ENCODE measurements around the gene USP3. TPM values are rescaled to one million over a fixed set of nuclear protein-coding genes. Genes with fewer than 3 reads are reported as not detected.

Gene USP3
- total and polyA plus RNA-seq, 2 donors (not counting 1 experiment from before 2014, with no cell fraction given), result 21.3 to 55.5 TPM

- TF ChIP-seq CTCF (conservative IDR thresholded peaks at IDR 0.05 in 1 of 2, IDR thresholded peaks at IDR 0.05 in 1 of 2; ENCODE audit: low read depth in 1 of 2, low read length in 2 of 2) (no peak), EZH2 (IDR thresholded peaks at IDR 0.05; ENCODE audit: low read length, missing control alignments) (no peak)
- Histone ChIP-seq H3K4me1 (ENCODE audit: control insufficient read depth, extremely low read depth, insufficient read depth, low read length) (peaks cover 16% of the 10 kb centered on the region), H3K27ac (ENCODE audit: insufficient read depth, low read length) (no peak overlapping the region), H4K20me1 (ENCODE audit: control insufficient read depth, extremely low read depth, insufficient read depth, low read length) (no peaks in the 10 kb centered on the region), H3K4me3 (replicated peaks in 1 of 4; ENCODE audit: control extremely low read depth in 1 of 4, insufficient read depth in 1 of 4, low read depth in 3 of 4, low read length in 4 of 4) (no peak overlapping the region), H3K79me2 (ENCODE audit: control insufficient read depth, insufficient read depth, low read length) (no peaks in the 10 kb centered on the region), H3K27me3 (ENCODE audit: control insufficient read depth, insufficient read depth, low read length) (no peaks in the 10 kb centered on the region), H3K9me3 (ENCODE audit: control insufficient read depth, insufficient read depth, low read depth, low read length) (no peaks in the 10 kb centered on the region), H3K9ac (ENCODE audit: insufficient read depth, low read length) (no peak overlapping the region), H2AFZ (ENCODE audit: low read length) (no peak overlapping the region), H3K36me3 (ENCODE audit: control insufficient read depth, insufficient read depth, low read length) (no peaks in the 10 kb centered on the region), H3K4me2 (ENCODE audit: extremely low read depth, insufficient read depth, low read length) (no peak overlapping the region)
- no peak for DNase-seq (ENCODE audit: low read depth in 2 of 2)
Observed at GRCh38 chr15:63469190-63469589, 35.2 kb upstream of the USP3 start.

DNA sequence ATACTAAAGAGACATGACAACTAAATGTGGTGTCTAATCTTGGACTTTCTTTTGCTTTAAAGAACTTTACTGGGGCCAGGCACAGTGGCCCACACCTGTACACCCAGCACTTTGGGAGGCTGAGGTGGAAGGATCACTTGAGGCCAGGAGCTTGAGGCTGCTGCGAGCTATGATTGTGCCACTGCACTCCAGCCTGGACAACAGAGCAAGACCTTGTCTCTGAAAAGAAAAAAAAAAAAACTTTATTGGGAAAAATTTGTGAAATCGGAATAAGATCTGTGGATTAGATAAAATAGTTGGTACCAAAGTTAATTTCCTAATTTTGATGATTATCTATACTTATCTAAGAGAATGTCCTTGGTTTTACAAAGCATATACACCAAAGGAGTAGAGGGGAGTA is 34.4 kb upstream of the USP3 start:
- DNase-seq (ENCODE audit: low read depth in 2 of 2), result no peak
- H3K9me3 ChIP-seq (ENCODE audit: control insufficient read depth, insufficient read depth, low read depth, low read length), result no peaks in the 10 kb centered on the region
- H3K27ac ChIP-seq (ENCODE audit: insufficient read depth, low read length), result no peak overlapping the region
- TF ChIP-seq CTCF (conservative IDR thresholded peaks at IDR 0.05 in 1 of 2, IDR thresholded peaks at IDR 0.05 in 1 of 2; ENCODE audit: low read depth in 1 of 2, low read length in 2 of 2) (no peak), EZH2 (IDR thresholded peaks at IDR 0.05; ENCODE audit: low read length, missing control alignments) (no peak)
- H2AFZ ChIP-seq (ENCODE audit: low read length), result no peak overlapping the region
- no peaks in the 10 kb centered on the region for H3K36me3 ChIP-seq (ENCODE audit: control insufficient read depth, insufficient read depth, low read length)
- H3K9ac ChIP-seq (ENCODE audit: insufficient read depth, low read length), result no peak overlapping the region
- no peak overlapping the region for H3K4me3 ChIP-seq (replicated peaks in 1 of 4; ENCODE audit: control extremely low read depth in 1 of 4, insufficient read depth in 1 of 4, low read depth in 3 of 4, low read length in 4 of 4)
- no peaks in the 10 kb centered on the region for H3K79me2 ChIP-seq (ENCODE audit: control insufficient read depth, insufficient read depth, low read length)
- no peaks in the 10 kb centered on the region for H3K27me3 ChIP-seq (ENCODE audit: control insufficient read depth, insufficient read depth, low read length)
- H3K4me2 ChIP-seq (ENCODE audit: extremely low read depth, insufficient read depth, low read length), result no peak overlapping the region
- peaks cover 18% of the 10 kb centered on the region for H3K4me1 ChIP-seq (ENCODE audit: control insufficient read depth, extremely low read depth, insufficient read depth, low read length)
- no peaks in the 10 kb centered on the region for H4K20me1 ChIP-seq (ENCODE audit: control insufficient read depth, extremely low read depth, insufficient read depth, low read length)

DNA sequence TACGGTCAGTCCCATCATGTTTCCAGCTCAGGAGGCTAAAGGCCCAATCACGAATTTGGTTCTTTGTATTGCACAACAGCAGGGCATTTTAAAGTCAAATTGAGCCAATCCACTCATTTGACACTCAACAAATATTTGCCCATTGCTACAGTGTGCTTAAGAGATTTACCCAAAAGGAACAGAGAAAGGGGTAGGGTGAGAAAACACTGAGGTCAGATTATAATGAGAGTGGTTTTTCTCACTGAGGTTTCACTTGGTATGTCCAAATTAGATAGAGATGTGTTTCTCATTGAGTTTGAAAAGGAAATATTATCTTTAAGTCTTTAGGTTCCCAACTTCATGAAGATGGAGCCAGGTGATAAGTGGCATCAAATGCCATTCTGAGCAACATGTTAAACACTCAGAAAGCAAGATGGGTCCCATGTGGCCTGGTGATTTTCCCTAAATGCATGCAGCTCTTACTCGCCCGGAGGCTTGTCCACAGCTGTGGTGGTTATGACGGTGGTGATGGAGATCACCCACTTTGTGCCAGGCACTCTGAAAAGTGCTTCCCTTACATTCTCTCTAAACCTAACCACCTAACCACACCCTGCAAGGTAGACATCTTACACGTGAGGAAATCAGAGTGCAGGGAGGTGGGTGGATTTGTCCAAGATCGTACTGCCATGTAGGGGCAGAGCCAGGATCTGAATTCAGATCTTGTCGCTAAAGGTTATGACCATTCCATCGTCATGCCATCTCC is 31.2 kb upstream of the USP3 start:
- Histone ChIP-seq H3K9ac (ENCODE audit: insufficient read depth, low read length) (no peak overlapping the region), H3K4me3 (replicated peaks in 1 of 4; ENCODE audit: control extremely low read depth in 1 of 4, insufficient read depth in 1 of 4, low read depth in 3 of 4, low read length in 4 of 4) (no peak overlapping the region), H3K79me2 (ENCODE audit: control insufficient read depth, insufficient read depth, low read length) (no peaks in the 10 kb centered on the region), H4K20me1 (ENCODE audit: control insufficient read depth, extremely low read depth, insufficient read depth, low read length) (no peaks in the 10 kb centered on the region), H3K27me3 (ENCODE audit: control insufficient read depth, insufficient read depth, low read length) (no peaks in the 10 kb centered on the region), H3K27ac (ENCODE audit: insufficient read depth, low read length) (peak overlapping the region; percentile 24), H3K4me2 (ENCODE audit: extremely low read depth, insufficient read depth, low read length) (no peak overlapping the region), H3K9me3 (ENCODE audit: control insufficient read depth, insufficient read depth, low read depth, low read length) (no peaks in the 10 kb centered on the region), H3K4me1 (ENCODE audit: control insufficient read depth, extremely low read depth, insufficient read depth, low read length) (peaks cover 25% of the 10 kb centered on the region), H2AFZ (ENCODE audit: low read length) (no peak overlapping the region), H3K36me3 (ENCODE audit: control insufficient read depth, insufficient read depth, low read length) (no peaks in the 10 kb centered on the region)
- TF ChIP-seq EZH2 (IDR thresholded peaks at IDR 0.05; ENCODE audit: low read length, missing control alignments), result no peak
- no peak for TF ChIP-seq CTCF (conservative IDR thresholded peaks at IDR 0.05 in 1 of 2, IDR thresholded peaks at IDR 0.05 in 1 of 2; ENCODE audit: low read depth in 1 of 2, low read length in 2 of 2)
- DNase-seq (ENCODE audit: low read depth in 2 of 2), result no peak
